CD4-positive, alpha-beta T cell (primary cell): ENCODE measurements around the gene CUEDC1. TPM values are rescaled to one million over a fixed set of nuclear protein-coding genes. Genes with fewer than 3 reads are reported as not detected.

Experiments
- ATAC-seq: fragments of 200-7000 bp; cut with Tn5 transposase; one replicate; pipeline ENCODE4 v1.10.0; 2022; ENCODE audit warnings: mild to moderate bottlenecking; ENCODE audit not compliant: poor library complexity
- CTCF ChIA-PET: fragments of 350-600 bp; sonication (Branson Sonifier 250); formaldehyde crosslinking; loops from one replicate; lab custom pipeline; 2021; ENCODE audit warnings: antibody characterized with exemption, inconsistent platforms; lab: Charles Lee
- POLR2A ChIA-PET: fragments of 350-600 bp; sonication (Branson Sonifier 250); formaldehyde crosslinking; loops from one replicate; lab custom pipeline; 2021; ENCODE audit warnings: antibody characterized with exemption, inconsistent platforms; lab: Charles Lee
- DNase-seq, 14 experiments: peaks; one replicate each; pipeline ENCODE4 v3.0.0-alpha.2; 2013 to 2020; ENCODE audit warnings: mixed read lengths in 2 of 14
- H3K27ac ChIP-seq, 2 donors: one replicate each; pipeline versions ENCODE4 v1.5.1 to v1.7.0; 2013; ENCODE audit warnings: low read length in 2 of 2, low read depth in 1 of 2, mild to moderate bottlenecking in 1 of 2
- H3K27me3 ChIP-seq, 2 experiments: 1 replicate in 1 of 2; 2 replicates in 1 of 2; pipeline versions ENCODE4 v1.6.1 to v1.7.0; 2013; ENCODE audit warnings: low read length in 2 of 2, control low read depth in 1 of 2, mild to moderate bottlenecking in 1 of 2, moderate library complexity in 1 of 2; ENCODE audit not compliant: insufficient read depth in 2 of 2, control insufficient read depth in 1 of 2
- H3K36me3 ChIP-seq: one replicate; pipeline ENCODE4 v1.6.1; 2013; ENCODE audit warnings: low read length, control low read depth; ENCODE audit not compliant: insufficient read depth
- H3K4me1 ChIP-seq: one replicate; pipeline ENCODE4 v1.6.1; 2013; ENCODE audit warnings: low read length, control low read depth; ENCODE audit not compliant: insufficient read depth
- H3K4me3 ChIP-seq: one replicate; pipeline ENCODE4 v1.5.1; 2013; ENCODE audit warnings: mild to moderate bottlenecking, low read length, moderate library complexity
- H3K9me3 ChIP-seq, 2 experiments: 1 replicate in 1 of 2; 2 replicates in 1 of 2; pipeline versions ENCODE4 v1.6.1 to v1.7.0; 2013; ENCODE audit warnings: low read length in 2 of 2, mild to moderate bottlenecking in 2 of 2, control low read depth in 1 of 2, moderate library complexity in 1 of 2; ENCODE audit not compliant: control insufficient read depth in 1 of 2, insufficient read depth in 1 of 2
- H3K27ac Mint-ChIP-seq: one replicate; pipeline ENCODE4 v1.8.0; 2020; ENCODE audit warnings: mixed read lengths
- H3K27me3 Mint-ChIP-seq: one replicate; pipeline ENCODE4 v1.8.0; 2021; ENCODE audit warnings: mixed read lengths
- H3K36me3 Mint-ChIP-seq: one replicate; pipeline ENCODE4 v1.8.0; 2021; ENCODE audit warnings: low read depth, mixed read lengths
- H3K4me1 Mint-ChIP-seq: one replicate; pipeline ENCODE4 v1.8.0; 2021; ENCODE audit warnings: low read depth, mixed read lengths
- H3K4me3 Mint-ChIP-seq: one replicate; pipeline ENCODE4 v1.8.0; 2020; ENCODE audit warnings: mild to moderate bottlenecking, mixed read lengths
- H3K9me3 Mint-ChIP-seq: one replicate; pipeline ENCODE4 v1.8.0; 2020; ENCODE audit warnings: mixed read lengths
- CTCF ChIP-seq: fragments of 200-600 bp; IDR thresholded peaks from one replicate; pipeline ENCODE4 v1.8.0; 2022; ENCODE audit warnings: antibody characterized with exemption, mild to moderate bottlenecking
- intact Hi-C, 2 experiments: fragments of 100-400 bp; cut with DNase I in 1 of 2; cut with micrococcal nuclease in 1 of 2; formaldehyde crosslinking; loops; one replicate each; pipeline versions ENCODE4 v1.15.1 to v1.9.0; 2023 to 2025; cut with DNase I, micrococcal nuclease
- total RNA-seq, 174 experiments: library from RNA in 2 of 174; stranded (reverse) in 2 of 174; gene quantifications; one replicate each; pipeline ENCODE4 v1.2.3 and lab custom pipeline; 2021 to 2026

The CUEDC1 gene
- total RNA-seq, 2 experiments from 2014 or later: 0.41 to 1.0 TPM

- H3K27me3 ChIP-seq: peaks cover 10 to 14% of the 10 kb centered on the region in 2 experiments
- no peaks in the 10 kb centered on the region for H3K36me3 ChIP-seq
- H3K4me1 ChIP-seq: peaks cover 21% of the 10 kb centered on the region
- H3K4me3 ChIP-seq: peak overlapping the region; percentile 52
- TF ChIP-seq CTCF: no peak
- no peak overlapping the region for H3K4me3 Mint-ChIP-seq
- ATAC-seq (no peak), DNase-seq (no peak)
- ChIA-PET CTCF (no interaction called here), POLR2A (interaction anchor here (3.0 kb wide), 1 partner anchor 12 kb away, joined by 44 read pairs; the partner anchor contains the start of gene MRPS23)
- no peaks in the 10 kb centered on the region for H3K9me3 Mint-ChIP-seq
- no peaks in the 10 kb centered on the region for H3K36me3 Mint-ChIP-seq
- H3K27ac Mint-ChIP-seq: no peak overlapping the region
- H3K27me3 Mint-ChIP-seq: peaks cover 14% of the 10 kb centered on the region
- H3K4me1 Mint-ChIP-seq: peaks cover 10% of the 10 kb centered on the region
- intact Hi-C loops: no loop called here
- no peak overlapping the region for H3K27ac ChIP-seq
- H3K9me3 ChIP-seq: no peaks in the 10 kb centered on the region
Measured at GRCh38 chr17:57861790-57862693, 93.2 kb downstream of the CUEDC1 start.

- H3K27ac ChIP-seq: no peak overlapping the region
- peaks cover 14% of the 10 kb centered on the region for H3K27me3 Mint-ChIP-seq
- no peak overlapping the region for H3K27ac Mint-ChIP-seq
- intact Hi-C loops: no loop called here
- no peaks in the 10 kb centered on the region for H3K9me3 ChIP-seq
- ATAC-seq (peak; percentile 74), DNase-seq (peak in 12 of 14 experiments; percentile 19 to 75 (median 42))
- peak overlapping the region; percentile 52 for H3K4me3 ChIP-seq
- H3K4me3 Mint-ChIP-seq: peak overlapping the region; percentile 89
- TF ChIP-seq CTCF: no peak
- H3K4me1 Mint-ChIP-seq: peaks cover 10% of the 10 kb centered on the region
- peaks cover 21% of the 10 kb centered on the region for H3K4me1 ChIP-seq
- H3K36me3 ChIP-seq: no peaks in the 10 kb centered on the region
- CTCF ChIA-PET: interaction anchor here (0.6 to 2.1 kb wide), 2 partner anchors 135 to 138 kb away, joined by 4 to 11 read pairs; no protein-coding TSS in a partner anchor
- no peaks in the 10 kb centered on the region for H3K36me3 Mint-ChIP-seq
- peaks cover 10 to 14% of the 10 kb centered on the region in 2 experiments for H3K27me3 ChIP-seq
- no peaks in the 10 kb centered on the region for H3K9me3 Mint-ChIP-seq
- POLR2A ChIA-PET: interaction anchor here (0.8 to 3.0 kb wide), 3 partner anchors 11 to 144 kb away, joined by 3 to 44 read pairs (median 4); partner anchors contain the start of gene MRPS23
Measured at GRCh38 chr17:57861000-57861789, 94.0 kb downstream of the CUEDC1 start.

GRCh38 chr17:57860414-57860999 is 94.7 kb downstream of the CUEDC1 start:
- no peak for TF ChIP-seq CTCF
- DNase-seq: no peak
- H3K36me3 Mint-ChIP-seq: no peaks in the 10 kb centered on the region
- Histone ChIP-seq H3K4me3 (peak overlapping the region; percentile 52), H3K27ac (no peak overlapping the region), H3K27me3 (peaks cover 10 to 14% of the 10 kb centered on the region in 2 experiments), H3K36me3 (no peaks in the 10 kb centered on the region), H3K4me1 (peaks cover 21% of the 10 kb centered on the region), H3K9me3 (no peaks in the 10 kb centered on the region)
- ChIA-PET CTCF (interaction anchor here (0.6 to 2.1 kb wide), 3 partner anchors 136 to 235 kb away, joined by 4 to 11 read pairs (median 4); no protein-coding TSS in a partner anchor), POLR2A (interaction anchor here (0.8 to 3.0 kb wide), 4 partner anchors 10 to 147 kb away, joined by 3 to 44 read pairs (median 4); partner anchors contain the start of genes MRPS23 and SRSF1)
- no peak overlapping the region for H3K27ac Mint-ChIP-seq
- H3K9me3 Mint-ChIP-seq: no peaks in the 10 kb centered on the region
- ATAC-seq: no peak
- peaks cover 10% of the 10 kb centered on the region for H3K4me1 Mint-ChIP-seq
- peak overlapping the region; percentile 89 for H3K4me3 Mint-ChIP-seq
- peaks cover 14% of the 10 kb centered on the region for H3K27me3 Mint-ChIP-seq
- intact Hi-C loops: no loop called here
